Measurements from ENCODE around the gene KCNE3. TPM values are rescaled to one million over a fixed set of nuclear protein-coding genes. Genes with fewer than 3 reads are reported as not detected.
A peak's percentile ranks its signal among the peaks of the same experiment; 100 is the strongest.

Gene KCNE3, protein sequence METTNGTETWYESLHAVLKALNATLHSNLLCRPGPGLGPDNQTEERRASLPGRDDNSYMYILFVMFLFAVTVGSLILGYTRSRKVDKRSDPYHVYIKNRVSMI
- 10 to 100 TPM in 1 of 4 donors, 1 to 10 TPM in 3; 4.2 to 21.9 (median 5.2) TPM for total RNA-seq

- Histone ChIP-seq H3K4me3 (peak within 1 kb of the TSS; percentile 35 to 58), H3K27me3 (peaks cover 3% of the 10 kb centered on the region), H3K27ac (peak within 1 kb of the TSS in 3 of 4 donors; percentile 42 to 72 (median 46)), H3K36me3 (no peaks in the 10 kb centered on the region), H3K9me3 (no peaks in the 10 kb centered on the region), H3K4me1 (peaks cover 0 to 31% (median 9%) of the 10 kb centered on the region in 3 donors)
- 0% methylated on average over 1 to 2 of the region's 62 CpGs for WGBS, 2 donors (ENCODE audit: low coverage in 1 of 2)
- TF ChIP-seq POLR2A (IDR thresholded peaks at IDR 0.05) (peak in 1 of 2 donors; percentile 32), EP300 (IDR thresholded peaks at IDR 0.05) (no peak), POLR2AphosphoS5 (IDR thresholded peaks at IDR 0.05) (no peak)
- TF ChIP-seq, protein P1, sequence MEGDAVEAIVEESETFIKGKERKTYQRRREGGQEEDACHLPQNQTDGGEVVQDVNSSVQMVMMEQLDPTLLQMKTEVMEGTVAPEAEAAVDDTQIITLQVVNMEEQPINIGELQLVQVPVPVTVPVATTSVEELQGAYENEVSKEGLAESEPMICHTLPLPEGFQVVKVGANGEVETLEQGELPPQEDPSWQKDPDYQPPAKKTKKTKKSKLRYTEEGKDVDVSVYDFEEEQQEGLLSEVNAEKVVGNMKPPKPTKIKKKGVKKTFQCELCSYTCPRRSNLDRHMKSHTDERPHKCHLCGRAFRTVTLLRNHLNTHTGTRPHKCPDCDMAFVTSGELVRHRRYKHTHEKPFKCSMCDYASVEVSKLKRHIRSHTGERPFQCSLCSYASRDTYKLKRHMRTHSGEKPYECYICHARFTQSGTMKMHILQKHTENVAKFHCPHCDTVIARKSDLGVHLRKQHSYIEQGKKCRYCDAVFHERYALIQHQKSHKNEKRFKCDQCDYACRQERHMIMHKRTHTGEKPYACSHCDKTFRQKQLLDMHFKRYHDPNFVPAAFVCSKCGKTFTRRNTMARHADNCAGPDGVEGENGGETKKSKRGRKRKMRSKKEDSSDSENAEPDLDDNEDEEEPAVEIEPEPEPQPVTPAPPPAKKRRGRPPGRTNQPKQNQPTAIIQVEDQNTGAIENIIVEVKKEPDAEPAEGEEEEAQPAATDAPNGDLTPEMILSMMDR (IDR thresholded peaks at IDR 0.05): no peak
- ATAC-seq: peak; percentile 69
Measured at GRCh38 chr11:74466916-74467885, at the start of gene KCNE3. Gene KCNE3, minus strand, starts transcription at chr11:74467549. Its CDS starts 9,986 bp downstream, at chr11:74457563.

DNA sequence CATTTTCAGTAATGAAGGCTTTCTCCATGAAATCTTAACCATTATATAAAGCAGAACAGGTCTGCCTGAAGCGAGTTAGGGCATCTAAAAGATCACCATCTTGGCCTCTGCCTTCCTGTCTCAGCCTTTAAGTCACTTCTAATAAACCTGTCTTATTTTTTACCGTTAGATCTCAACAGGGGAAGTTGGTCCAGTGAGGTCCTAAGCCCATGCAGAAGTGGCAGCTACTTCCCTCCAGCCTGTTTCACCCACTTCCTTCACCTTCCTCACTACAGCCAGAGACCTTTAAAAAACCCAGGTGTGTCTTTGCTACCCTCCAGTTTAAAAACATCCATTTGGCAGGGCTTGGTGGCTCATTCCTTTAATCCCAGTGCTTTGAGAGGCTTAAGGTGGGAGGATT lies 40.2 kb upstream of the KCNE3 start:
- WGBS, 2 donors (ENCODE audit: low coverage in 1 of 2): 71% methylated on average over 2 of the region's 2 CpGs; no CpG with 5 or more reads in 1 of the 2 donors
- H3K27ac ChIP-seq: no peak overlapping the region

GRCh38 chr11:74506823-74507222 lies 39.5 kb upstream of the KCNE3 start:
- peaks cover 0 to 7% (median 0%) of the 10 kb centered on the region in 3 donors for H3K9me3 ChIP-seq
- 80% methylated on average over 1 of the region's 1 CpG; no CpG with 5 or more reads in 1 of the 2 donors for WGBS, 2 donors (ENCODE audit: low coverage in 1 of 2)
- no peak overlapping the region for H3K4me3 ChIP-seq
- ATAC-seq: no peak
- H3K27me3 ChIP-seq: no peaks in the 10 kb centered on the region
- no peaks in the 10 kb centered on the region for H3K4me1 ChIP-seq
- H3K36me3 ChIP-seq: no peaks in the 10 kb centered on the region
- no peak overlapping the region for H3K27ac ChIP-seq
- TF ChIP-seq, protein P1 (IDR thresholded peaks at IDR 0.05): no peak
- TF ChIP-seq POLR2AphosphoS5 (IDR thresholded peaks at IDR 0.05): no peak
- no peak for TF ChIP-seq EP300 (IDR thresholded peaks at IDR 0.05)
- no peak for TF ChIP-seq POLR2A (IDR thresholded peaks at IDR 0.05)

More for the DNA sequence above, 40.2 kb upstream of the KCNE3 start:
- Histone ChIP-seq H3K9me3 (peaks cover 0 to 4% (median 0%) of the 10 kb centered on the region in 3 donors), H3K4me3 (no peak overlapping the region), H3K36me3 (no peaks in the 10 kb centered on the region), H3K4me1 (no peaks in the 10 kb centered on the region), H3K27me3 (no peaks in the 10 kb centered on the region)
- TF ChIP-seq, protein P1 (IDR thresholded peaks at IDR 0.05): no peak
- TF ChIP-seq EP300 (IDR thresholded peaks at IDR 0.05) (no peak), POLR2AphosphoS5 (IDR thresholded peaks at IDR 0.05) (no peak)
- ATAC-seq: no peak

DNA sequence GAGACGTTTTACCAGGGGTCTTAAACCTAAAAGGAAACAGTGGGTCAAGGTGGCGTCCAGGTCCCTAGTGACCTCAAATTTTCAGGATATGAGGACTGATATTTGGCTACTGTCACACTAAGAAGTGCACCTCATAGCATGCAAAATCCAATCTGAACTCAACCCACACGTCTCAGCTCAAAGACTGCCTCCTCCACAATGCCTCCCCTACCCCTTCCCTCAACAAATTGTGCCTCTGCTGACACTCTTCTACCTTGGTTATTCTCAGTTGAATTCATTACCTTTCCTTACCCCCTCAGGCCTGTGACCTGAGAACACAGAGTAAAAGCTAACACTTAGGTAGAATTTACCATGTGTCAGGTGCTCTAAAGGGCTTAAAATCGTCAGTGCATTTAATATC lies 38.6 kb upstream of the KCNE3 start:
- Histone ChIP-seq H3K9me3 (peaks cover 0 to 7% (median 0%) of the 10 kb centered on the region in 3 donors), H3K4me3 (no peak overlapping the region), H3K36me3 (no peaks in the 10 kb centered on the region), H3K4me1 (no peaks in the 10 kb centered on the region), H3K27me3 (no peaks in the 10 kb centered on the region), H3K27ac (no peak overlapping the region)
- no peak for ATAC-seq
- 73 to 86% methylated on average over 3 to 4 of the region's 4 CpGs for WGBS, 2 donors (ENCODE audit: low coverage in 1 of 2)
- TF ChIP-seq POLR2AphosphoS5 (IDR thresholded peaks at IDR 0.05) (no peak), EP300 (IDR thresholded peaks at IDR 0.05) (no peak)

GRCh38 chr11:74504100-74504691 lies 36.8 kb upstream of the KCNE3 start:
- 100% methylated on average over 1 of the region's 1 CpG for WGBS, 2 donors (ENCODE audit: low coverage in 1 of 2)
- H3K36me3 ChIP-seq: no peaks in the 10 kb centered on the region
- H3K27ac ChIP-seq: no peak overlapping the region
- no peak overlapping the region for H3K4me3 ChIP-seq
- peaks cover 0 to 7% (median 0%) of the 10 kb centered on the region in 3 donors for H3K9me3 ChIP-seq
- no peaks in the 10 kb centered on the region for H3K27me3 ChIP-seq
- no peak for TF ChIP-seq POLR2AphosphoS5 (IDR thresholded peaks at IDR 0.05)
- TF ChIP-seq EP300 (IDR thresholded peaks at IDR 0.05): no peak
- TF ChIP-seq POLR2A (IDR thresholded peaks at IDR 0.05): no peak
- TF ChIP-seq, protein P1 (IDR thresholded peaks at IDR 0.05): no peak
- no peaks in the 10 kb centered on the region for H3K4me1 ChIP-seq
- ATAC-seq: no peak

Data from gastroesophageal sphincter (tissue), 4 donors.